HG02623 (cell line): Measurements from ENCODE around the gene LRRC74B.
"Not testable (repeated sequence)": the region's sequence is repeated elsewhere in the genome, so short reads cannot be mapped to it uniquely, and the experiment has no call there.

Source experiments
- ATAC-seq: cut with Tn5 transposase; IDR thresholded peaks from one replicate; pipeline ENCODE4 v1.9.1; 2021; ENCODE audit warnings: moderate library complexity; ENCODE audit not compliant: unreplicated experiment

Gene LRRC74B

DNA sequence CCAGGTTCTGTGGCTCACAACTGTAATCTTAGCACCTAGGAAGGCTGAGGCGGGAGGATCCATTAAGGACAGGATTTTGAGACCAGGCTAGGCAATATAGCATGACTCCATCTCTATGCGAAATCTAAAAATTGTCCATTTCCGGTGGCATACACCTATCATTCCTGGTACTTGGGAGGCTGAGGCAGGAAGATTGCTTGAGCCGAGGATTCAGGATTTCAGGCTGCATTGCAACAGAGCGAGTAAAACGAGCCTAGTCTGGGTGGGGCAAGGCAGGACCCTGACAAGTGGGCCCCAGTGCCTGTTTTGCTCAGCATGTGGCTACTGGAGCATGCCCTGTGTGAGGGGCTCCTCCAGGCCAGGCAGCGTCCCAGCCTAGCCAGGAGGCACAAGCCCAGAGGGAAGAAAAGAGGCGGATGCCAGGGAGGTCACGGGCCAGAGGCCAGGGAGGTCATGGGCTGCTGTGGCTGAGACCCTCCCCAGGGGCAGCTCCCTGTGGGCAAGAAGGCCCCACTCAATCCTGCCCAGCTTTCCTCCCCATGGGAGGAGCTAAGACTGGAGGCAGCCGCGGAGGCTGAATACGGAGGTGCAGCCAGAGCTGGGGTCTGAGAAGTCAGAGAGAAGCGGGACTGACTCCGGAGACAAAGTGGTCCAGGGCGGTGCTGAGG is 8.4 kb downstream of the LRRC74B start:
- ATAC-seq, result no peak

DNA sequence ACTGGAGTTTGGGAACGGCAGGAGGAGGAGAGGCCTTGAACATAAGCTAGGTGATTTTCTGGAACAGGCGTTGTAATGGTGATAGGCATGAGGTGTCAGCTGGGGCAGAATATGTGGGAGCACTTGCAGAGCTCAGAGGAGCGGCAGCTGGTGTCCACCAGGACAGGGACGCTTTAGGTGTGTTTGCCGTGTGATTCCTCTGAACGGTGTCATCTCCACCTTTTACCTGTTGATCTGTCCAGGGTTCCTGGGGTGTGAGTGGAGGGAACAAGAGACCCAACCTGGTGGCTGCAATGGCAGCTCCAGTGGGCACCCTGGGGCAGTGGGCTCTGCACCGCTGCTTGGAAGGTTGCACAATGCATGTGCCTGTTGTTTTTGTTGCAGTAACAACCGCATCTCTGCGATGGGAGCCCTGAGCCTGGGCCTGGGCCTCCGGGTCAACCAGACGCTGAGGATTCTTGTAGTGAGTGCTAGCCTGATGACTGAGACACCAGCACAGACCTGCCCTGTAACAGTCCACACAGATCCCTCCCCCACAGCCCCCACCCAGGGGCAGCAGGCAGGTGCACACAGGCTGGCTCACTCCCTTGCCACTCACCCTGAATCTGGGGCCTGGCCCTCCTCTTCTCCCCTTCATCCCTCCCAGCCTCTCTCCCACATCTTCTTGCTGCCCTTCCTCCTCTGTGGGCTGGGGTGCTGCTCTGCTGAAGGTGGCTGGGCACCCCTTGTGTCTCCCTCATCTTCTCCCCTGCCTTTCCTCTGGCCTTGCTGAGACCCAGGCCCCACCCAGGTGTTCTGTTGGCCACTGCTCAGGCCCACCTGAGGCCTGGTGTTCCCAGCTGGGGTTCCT is 9.2 kb downstream of the LRRC74B start:
- no peak for ATAC-seq

DNA sequence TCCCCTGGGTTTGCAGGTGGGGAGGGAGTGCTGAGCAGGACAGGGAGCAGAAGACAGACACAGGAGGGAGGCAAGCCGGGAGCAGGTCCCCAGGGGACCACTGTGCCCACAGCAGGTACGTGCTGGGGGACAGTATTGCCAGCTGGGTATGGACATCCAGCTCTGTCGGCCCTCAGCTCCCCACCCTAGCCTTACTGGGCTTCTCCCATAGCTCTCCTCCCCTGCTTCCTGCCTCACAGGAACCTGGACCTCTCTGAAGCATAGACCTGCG is 9.8 kb downstream of the LRRC74B start:
- no peak for ATAC-seq

DNA sequence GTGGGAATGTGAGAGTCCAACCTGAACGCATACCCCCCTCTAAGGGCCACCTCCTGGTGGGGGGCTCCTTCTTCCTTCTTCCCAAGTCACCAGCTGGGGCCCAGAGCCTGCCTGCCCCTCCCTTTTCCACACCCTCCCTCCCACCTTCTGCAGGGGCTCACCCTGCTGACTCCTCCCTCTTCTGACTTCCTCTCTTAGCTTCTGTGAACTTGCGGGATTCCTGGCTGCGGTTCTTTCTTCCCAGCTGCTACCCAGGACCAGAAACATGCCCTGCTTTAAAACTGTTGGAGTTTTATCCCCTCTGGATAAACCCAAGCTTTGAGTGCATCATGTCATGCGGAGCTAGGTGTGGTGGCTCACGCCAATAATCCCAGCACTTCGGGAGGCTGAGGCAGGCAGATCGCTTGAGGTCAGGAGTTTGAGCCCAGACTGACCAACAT is 10.2 kb downstream of the LRRC74B start:
- ATAC-seq, result no peak

DNA sequence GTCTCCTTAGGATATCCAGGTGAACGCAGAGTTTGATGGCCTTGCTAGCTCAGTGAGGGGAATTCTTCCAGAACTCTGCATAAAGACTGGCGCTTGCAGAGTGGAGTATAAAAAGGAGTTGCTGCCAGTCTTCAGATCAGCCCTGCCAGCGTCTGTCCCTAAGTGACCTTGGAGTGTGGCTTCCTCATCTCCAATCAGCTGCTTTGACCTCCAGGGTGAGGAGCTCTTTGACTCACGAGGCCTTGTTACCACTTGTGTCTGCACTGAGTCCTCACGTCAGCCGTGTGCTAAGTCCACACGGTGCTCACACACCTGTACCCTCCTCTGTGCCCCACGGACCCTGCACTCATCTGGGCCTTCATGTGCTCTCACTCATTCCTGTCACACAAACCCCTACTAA is 14.6 kb downstream of the LRRC74B start:
- ATAC-seq, result not testable (repeated sequence)

DNA sequence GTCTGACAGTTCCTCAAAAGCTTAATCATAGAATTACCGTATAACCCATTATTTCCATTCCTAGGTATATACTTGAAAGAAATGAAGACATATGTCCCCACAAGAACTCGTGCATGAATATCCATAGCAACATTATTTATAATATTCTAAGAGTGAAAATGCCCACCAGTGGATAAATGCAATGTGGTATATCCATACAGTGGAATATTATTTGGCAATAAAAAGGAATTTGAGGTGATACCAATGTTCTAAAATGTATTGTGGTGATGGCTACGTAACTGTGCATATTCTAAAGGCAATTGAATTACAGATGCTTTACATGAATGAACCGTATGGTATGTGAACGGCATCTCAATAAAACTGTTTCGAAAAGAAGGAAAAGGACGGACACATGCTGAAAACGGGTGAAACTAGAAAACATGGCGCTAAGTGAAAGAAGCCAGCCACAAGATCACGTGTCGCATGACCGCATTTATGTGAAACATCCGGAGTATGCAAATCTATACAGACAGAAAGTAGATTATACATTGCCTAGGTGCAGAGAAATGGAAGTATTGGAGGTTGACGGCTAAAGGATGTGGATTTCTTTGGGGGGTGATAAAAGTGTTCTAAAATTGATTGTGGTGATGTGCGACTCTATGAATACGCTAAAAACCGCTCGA is 16.0 kb downstream of the LRRC74B start:
- ATAC-seq, result not testable (repeated sequence)

DNA sequence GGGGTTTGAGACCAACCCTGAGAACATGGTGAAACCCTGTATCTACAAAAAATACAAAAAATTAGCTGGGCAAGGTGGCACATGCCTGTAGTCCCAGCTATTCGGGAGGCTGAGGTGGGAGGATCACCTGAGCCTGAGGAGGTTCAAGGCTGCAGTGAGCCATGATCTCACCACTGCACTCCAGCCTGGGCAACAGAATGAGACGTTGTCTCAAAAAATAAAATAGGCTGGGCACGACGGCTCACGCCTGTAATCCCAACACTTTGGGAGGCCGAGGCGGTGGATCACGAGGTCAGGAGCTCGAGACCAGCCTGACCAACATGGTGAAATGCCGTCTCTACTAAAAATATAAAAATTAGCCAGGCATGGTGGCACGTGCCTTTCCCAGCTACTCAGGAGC is 18.7 kb downstream of the LRRC74B start:
- ATAC-seq, result not testable (repeated sequence)

DNA sequence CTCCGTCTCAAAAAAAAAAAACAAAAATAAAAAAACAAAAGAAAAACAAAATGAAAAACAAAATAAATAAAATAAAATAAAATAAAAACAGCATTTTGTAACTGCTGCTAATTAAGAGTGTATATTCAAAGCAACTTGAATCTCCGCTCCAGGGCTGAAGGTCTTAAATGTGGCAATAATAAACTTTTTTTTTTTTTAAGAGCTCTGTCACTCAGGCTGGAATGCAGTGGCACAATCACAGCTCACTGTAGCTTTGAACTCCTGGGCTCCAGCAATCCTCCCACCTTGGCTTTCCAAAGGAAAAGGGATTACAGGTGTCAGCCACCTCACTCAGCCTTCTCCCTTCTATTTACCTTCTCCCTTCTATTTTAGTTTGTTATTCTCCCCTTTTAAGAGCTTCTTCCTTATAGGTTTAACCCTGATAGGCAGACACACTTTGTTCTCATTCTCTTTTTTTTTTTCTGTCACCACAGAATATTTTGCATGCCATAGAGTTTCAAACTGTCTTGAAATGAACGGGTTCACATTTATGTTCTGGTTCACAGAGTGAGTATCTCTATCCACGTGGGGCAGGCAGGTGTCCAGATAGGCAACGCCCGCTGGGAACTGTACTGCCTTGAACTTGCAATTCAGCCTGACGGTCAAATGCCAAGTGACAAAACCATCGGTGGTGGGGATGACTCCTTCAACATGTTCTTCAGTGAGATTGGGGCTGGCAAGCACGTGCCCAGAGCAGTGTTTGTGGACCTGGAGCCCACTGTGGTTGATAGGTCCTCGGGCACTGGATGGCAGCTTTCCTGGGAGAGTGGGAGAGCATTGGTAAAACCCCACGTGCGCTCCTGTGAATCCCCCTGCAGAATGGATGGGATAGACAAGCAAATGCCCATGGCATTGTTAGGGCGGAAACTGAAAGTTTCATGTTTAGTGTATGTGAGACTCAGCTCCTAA is 19.4 kb downstream of the LRRC74B start:
- ATAC-seq, result no peak

DNA sequence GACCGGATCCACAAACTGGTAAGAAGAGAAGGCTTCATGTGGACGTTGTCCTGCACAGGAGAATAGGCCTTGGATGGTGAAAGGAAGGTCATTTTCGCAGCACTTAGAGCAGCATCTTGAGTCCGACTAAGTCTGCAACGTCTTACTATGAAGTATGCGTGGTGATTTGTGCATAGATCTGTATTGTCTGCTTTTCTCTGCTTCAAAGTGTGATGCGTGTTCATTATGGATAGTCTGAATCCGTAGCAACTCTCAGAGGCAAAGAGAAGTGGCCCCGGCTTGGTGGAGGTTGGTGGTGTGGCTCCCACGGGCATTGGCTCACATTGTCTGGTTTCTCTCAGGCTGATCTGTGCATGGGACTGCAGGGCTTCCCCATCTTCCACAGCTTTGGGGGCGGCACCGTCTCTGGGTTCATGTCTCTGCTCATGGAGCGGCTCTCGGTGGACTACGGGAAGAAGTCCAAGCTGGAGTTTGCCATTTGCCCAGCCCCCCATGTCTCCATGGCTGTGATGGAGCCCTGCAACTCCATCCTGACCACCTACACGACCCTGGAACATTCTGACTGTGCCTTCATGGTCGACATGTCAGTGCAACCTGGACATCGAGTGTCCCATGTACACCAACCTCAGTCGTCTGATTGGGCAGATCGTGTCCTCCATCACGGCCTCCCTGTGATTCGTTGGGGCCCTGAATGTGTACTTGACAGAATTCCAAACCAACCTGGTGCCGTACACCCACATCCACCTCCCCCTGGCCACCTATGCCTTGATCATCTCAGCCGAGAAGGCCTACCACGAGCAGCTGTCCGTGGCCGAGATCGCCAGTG is 21.5 kb downstream of the LRRC74B start:
- ATAC-seq, result no peak

DNA sequence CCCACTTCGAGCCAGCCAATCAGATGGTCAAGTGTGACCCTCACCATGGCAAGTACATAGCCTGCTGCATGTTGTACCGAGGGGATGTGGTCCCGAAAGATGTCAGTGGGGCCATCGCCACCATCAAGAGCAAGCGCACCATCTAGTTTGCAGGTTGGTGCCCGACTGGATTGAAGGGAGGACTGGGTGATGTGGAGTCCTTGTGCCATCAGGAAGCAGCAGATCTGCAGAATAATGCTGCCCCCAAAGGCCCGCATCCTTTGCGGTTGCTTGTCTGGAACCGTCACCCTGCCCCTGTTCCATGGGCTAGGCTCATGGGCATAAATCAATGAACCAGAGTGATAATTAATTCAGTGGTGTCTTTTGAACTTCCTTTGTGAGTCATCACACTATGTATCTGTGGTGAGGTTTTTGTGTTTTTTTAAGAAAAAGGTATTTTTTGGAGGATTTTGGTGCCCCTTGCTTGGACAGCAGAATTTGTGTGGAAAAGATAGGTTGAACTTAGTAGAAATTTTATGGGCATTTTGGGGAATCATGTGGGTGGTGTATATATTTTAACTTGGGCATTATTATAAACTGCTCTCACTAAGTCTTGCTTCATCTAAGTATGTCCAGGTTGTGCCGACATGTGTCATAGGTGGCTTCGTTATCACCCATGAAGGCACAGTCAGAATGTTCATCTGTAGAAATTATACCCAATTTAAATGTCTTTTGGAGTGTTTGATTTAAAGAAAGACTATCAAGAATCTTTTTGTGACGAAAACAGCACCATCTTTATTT is 22.3 kb downstream of the LRRC74B start:
- ATAC-seq, result no peak

DNA sequence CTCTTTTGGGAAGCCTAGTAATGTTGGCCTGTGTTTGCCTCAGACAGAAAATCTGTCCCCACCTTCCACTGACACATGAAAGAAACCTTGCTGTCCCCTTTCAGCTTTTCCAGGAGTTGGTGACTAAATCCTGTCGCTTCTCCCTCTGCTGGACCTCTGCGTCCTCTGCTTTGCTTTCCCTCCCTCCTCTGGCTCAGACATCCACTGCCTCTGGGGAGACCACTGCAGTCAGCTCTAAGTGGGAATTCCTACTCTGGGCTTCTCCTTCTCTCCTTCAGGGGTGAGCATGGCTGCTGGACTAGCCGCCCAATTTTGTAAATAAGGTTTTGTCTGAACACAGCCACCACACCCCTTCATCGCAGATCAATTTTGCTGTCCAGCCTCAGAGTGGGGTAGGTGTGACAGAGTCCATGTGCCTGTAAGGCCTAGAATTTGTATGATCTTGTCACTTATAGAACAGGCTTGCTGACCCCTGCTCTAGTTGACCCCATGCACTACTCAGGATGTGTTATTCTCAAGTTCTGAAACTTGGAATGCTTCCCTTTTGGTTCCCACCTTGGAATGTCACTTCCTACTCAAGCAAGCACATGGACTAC is 23.0 kb downstream of the LRRC74B start:
- no peak for ATAC-seq

DNA sequence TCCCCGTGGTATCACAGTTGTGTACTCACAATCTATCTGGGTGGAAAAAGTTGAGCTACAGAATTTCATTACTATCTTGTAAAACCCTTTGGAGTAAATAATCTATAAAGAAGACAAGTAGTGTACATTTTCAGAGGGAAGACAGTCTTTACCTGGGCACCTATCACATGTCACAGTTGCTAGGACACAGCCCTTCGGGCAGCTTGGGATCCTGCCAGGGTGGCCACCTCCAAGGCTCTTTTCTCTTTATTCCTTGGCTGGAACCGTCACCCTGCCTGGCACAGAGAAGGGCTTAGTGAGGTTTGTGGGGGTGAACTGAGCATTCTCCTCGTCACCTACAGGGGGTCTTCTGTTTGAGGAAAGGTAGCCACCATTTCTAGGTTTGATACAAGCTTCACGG is 23.6 kb downstream of the LRRC74B start:
- ATAC-seq, result no peak

DNA sequence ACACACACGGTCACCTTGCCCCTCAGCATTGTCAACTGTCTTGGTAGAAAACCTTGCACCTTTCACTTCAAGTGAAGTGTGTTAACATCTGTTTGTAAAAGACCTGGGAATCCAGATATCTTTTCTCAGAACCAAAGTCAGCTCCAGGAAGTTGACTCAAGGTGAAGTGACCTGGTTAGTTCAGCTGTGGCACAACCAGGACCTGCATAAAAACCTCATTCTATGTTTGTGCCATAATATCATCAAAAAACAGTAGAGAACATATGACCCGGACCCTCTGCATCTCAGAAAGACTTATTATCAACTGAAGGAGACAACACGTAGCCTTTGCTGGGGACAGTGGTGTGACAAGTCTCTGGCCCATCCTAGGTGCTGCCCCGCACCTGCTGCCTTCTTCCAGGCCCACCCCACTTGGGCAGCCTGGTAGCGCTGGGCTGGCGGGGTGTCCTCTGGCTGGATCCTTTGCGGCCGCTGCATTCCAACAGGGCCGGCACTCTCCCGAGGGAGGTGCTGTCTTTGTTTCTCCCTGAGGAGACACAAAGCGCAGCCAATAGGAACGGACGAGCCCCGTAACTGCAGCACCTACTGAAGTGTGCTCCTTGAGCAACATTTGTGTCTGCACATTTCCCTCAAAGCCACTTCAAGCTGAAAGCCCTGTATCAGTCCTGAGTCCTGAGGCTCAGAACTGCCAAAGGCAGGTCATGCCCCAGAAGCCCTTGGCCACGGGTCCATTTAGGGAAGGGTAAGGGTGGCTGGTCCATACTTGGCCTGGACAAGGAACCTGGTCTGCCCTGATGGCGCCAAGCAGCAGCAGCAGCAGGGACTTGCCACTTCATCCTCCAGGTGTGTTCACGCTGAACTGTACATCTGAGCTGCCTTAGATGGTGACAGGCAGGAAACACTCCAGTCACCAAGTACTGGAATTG is 25.2 kb downstream of the LRRC74B start:
- no peak for ATAC-seq

DNA sequence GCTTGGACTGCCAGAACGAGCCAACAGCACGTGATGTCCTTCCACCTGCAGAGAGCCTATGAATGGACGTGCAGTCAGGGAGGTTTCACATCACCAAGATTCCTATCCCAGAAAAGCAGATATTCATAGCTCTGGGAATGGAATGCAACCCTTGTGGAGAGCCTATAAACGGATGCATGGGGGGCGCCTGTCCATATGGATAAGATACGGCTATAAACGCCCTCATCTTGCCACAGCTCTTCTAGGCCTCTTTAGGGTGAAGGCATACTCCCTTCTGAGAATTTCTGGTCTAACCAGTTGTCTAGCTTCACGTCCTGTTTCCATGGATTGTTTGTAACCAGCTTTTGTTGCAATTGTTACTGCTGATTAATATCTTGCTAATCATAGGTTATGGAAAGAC is 26.1 kb downstream of the LRRC74B start:
- not testable (repeated sequence) for ATAC-seq

DNA sequence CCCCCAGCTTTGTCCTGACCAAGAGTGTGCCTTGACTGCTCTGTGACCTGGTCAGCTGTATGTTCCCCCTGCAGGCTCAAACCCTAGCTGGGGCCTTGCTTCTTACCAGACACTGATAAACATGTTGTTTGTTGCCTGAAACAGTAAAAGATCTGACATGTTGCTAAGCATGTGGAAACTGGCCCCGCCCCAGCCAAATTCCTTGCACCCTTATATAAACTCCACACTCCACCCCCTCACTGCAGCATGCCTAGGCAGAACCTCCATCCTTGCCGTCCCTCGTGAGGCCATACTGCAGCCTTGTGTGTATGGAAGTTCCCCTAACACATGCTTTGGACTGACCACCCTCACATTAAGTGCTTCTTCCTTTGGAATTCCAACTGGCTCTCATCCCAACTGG is 27.3 kb downstream of the LRRC74B start:
- no peak for ATAC-seq

DNA sequence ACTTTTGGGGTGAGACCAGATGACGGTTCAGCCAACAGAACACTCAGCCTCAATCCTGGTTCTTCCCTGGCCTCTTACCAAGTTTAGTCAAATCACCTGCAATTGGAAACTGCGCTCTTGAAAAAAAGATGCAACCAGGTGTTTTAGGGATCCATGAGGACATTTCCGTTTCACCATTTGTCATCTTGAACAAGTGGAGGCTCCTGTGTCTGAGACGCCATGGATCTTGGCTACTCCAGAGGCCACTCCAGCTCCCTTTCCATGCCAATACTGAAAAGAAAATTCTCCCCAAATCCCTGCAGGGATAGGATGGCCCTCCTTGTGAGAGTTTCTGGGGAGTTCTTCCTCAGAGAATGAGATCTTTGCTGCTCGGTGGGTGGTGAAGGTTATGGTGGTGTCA is 27.7 kb downstream of the LRRC74B start:
- ATAC-seq, result no peak

DNA sequence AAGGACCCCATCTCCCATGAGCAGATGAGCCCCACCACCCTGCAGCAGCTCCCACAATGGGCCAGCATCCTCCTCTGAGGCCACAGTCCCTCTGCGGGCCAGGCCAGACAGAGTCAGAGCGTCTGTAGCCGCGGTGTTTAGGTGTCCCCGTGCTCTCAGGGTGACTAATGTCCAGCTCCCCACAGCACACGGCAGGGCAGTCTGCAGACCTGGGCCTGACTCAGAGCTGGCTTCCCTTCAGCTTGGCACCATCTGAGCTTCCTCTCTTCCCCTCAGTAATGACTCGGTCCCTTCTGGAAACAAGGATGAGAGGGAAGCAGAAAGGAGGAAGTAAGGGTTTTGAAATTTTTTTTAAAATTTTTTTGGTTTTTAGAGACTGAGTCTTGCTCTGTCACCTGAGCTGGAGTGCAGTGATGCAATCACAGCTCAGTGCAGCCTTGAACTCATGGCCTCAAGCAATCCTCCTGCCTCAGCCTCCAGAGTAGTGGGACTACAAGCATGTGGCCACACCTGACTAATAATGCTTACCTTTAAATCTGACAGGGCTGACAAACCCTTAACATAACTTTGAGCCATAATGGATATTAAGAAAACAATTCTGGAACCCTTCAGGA is 28.5 kb downstream of the LRRC74B start:
- ATAC-seq, result no peak
